ENCODE data around the gene KLK8.

Gene KLK8

DNA sequence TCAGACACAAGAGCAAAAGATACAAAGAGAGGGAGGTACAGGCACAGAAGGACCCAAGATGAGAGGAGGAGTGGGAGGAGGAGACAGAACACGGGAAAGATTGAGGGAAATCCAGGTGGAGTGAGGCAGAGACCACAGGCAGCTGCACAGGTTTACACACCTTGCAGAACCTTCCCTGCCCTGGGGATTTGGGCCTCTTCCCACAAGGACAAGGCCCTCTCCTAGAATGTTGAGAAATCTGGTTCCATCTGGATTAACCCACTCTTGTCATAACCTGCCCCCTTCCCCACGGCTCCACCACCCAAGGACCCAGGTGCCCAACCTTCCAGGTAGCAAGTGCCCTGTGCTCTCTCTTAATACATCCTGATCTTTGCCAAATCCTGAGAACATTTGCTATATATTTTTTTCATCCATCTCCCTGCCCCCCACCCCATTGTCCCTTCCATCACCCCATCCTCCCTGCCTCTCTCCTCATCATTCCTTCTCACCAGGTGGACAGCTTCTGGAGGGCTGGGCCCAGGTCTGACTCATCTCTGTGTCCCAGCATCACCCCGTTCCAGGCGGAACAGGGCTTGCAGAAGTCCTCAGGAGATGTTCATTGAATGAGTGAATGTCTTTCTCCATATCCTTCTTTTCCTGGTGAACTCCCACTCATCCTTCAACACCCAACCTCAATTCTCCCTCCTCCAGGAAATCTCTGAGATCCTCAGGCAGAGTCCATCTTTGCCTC, 8.8 kb upstream of the KLK8 start:
- TF ChIP-seq, protein P1, sequence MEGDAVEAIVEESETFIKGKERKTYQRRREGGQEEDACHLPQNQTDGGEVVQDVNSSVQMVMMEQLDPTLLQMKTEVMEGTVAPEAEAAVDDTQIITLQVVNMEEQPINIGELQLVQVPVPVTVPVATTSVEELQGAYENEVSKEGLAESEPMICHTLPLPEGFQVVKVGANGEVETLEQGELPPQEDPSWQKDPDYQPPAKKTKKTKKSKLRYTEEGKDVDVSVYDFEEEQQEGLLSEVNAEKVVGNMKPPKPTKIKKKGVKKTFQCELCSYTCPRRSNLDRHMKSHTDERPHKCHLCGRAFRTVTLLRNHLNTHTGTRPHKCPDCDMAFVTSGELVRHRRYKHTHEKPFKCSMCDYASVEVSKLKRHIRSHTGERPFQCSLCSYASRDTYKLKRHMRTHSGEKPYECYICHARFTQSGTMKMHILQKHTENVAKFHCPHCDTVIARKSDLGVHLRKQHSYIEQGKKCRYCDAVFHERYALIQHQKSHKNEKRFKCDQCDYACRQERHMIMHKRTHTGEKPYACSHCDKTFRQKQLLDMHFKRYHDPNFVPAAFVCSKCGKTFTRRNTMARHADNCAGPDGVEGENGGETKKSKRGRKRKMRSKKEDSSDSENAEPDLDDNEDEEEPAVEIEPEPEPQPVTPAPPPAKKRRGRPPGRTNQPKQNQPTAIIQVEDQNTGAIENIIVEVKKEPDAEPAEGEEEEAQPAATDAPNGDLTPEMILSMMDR (IDR thresholded peaks at IDR 0.05; ENCODE audit: insufficient read depth, low read depth, low read length, missing control alignments) = no peak
- H3K4me3 ChIP-seq (ENCODE audit: low read depth, low read length) = no peak overlapping the region
- DNase-seq (ENCODE audit: low read depth) = no peak

DNA sequence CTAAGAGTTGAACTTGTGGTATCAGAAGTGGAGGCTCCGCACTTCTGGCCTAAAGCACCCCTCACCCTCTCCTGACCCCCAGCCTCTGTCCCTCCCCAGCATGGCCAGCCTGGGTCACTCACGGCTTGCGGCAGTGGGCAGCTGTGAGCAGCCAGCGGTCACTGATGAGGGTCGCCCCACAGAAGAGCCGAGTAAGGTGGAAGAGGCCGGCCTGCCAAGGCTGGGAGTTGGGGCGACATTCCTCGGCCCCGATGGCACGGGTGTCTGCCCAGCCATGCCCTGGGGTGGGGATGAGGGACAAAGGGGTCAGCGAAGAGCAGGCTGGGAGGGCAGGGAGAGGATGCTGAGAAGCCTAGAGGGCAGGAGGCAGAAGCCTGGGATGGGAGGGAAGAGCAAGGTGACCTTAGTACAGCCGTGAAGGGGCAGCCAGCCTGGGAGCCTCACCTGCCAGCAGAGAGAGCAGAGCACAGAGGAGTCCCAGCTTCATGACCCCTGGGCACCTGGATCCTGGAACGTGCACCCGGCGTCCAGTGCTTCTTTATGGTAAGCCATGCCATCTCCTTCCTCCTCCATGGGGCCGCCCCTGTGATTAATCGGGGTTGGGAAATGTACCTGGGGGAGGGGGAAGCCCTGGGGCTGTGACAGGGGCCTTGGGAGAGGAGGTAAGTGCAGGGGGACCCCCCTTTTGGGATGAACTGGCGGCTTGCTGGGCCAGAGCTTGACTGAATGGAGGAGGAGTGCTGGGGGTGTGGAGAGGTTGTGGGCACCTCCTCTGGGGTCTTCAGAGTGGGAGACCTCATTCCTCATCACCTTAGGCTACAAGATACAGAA, 7.9 kb upstream of the KLK8 start:
- no peak overlapping the region for H3K4me3 ChIP-seq (ENCODE audit: low read depth, low read length)
- DNase-seq (ENCODE audit: low read depth) = no peak
- TF ChIP-seq, protein P1 (IDR thresholded peaks at IDR 0.05; ENCODE audit: insufficient read depth, low read depth, low read length, missing control alignments) = no peak

DNA sequence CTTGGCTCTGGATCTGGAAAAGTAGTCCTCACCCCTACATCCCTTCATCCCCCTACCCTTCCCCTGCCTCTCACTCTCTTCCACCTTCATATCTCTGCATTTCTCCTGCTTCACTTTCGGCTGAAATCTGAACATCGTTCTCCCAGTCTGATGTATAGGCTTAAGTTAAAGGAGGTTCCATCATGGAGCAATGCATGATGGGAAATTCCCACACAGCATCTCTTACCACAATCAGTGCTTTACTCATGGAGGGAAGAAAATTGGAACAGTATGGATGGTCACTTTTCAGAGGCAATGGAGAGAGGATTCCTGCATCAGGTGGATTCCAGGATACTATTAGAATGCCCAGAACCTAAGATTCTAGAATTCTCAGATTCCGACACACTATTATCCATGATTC, 6.1 kb upstream of the KLK8 start:
- no peak for DNase-seq (ENCODE audit: low read depth)
- TF ChIP-seq, protein P1 (IDR thresholded peaks at IDR 0.05; ENCODE audit: insufficient read depth, low read depth, low read length, missing control alignments) = no peak
- H3K4me3 ChIP-seq (ENCODE audit: low read depth, low read length) = no peak overlapping the region

DNA sequence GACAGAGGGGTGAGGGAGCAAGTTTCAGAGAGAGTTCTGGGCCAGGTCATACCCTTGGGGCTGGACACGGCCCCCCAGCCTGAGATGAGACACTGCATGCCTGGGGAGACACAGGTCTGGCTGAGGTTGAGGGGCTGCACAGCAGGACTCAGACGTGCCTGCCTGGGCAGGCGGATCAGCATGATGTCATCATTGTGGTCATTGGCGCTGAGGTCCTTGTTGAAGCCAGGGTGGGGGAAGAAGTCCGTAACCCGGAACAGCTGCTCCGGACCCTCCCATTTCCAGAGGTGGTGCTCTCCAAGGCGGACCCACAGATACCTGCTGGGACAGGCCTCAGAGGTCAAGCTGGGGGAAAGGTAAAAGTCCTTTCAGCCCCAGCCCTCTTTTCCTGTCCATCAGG, 5.0 kb upstream of the KLK8 start:
- TF ChIP-seq, protein P1 (IDR thresholded peaks at IDR 0.05; ENCODE audit: insufficient read depth, low read depth, low read length, missing control alignments) = no peak
- DNase-seq (ENCODE audit: low read depth) = no peak

DNA sequence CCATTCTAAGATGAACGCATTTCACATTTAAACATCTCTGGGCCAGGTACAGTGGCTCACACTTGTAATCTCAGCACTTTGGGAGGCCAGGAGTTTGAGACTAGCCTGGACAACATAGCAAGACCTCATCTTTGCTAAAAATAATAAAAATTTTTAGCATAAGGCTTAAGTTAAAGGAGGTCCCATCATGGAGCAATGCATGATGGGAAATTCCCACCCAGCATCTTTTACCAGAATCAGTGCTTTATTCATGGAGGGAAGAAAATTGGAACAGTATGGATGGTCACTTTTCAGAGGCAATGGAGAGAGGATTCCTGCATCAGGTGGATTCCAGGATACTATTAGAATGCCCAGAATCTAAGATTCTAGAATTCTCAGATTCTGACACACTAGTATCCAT, 3.8 kb upstream of the KLK8 start:
- DNase-seq (ENCODE audit: low read depth) = no peak
- TF ChIP-seq, protein P1 (IDR thresholded peaks at IDR 0.05; ENCODE audit: insufficient read depth, low read depth, low read length, missing control alignments) = no peak
- H3K4me3 ChIP-seq (ENCODE audit: low read depth, low read length) = no peak overlapping the region

More for the DNA sequence above, 5.0 kb upstream of the KLK8 start:
- H3K4me3 ChIP-seq (ENCODE audit: low read depth, low read length) = no peak overlapping the region

DNA sequence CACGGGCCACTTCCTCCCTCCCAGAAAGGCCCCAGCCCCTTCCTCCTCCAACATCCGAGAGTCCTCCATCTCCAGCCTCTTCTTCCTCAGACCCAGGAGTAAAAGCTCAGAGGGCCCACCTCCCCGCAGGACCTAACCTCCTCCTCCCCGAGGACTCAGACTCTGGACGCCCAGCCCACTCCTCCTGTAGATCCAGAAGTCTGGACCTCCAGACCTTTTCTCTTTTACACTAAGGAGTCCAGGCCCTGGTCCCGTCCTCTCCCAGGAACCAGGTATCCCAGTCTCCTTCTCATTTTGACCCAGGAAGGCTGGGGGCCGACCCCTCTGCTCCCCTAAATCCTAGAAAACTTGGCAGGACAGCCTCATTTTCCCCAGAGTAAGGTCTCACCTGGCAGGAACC, 1.9 kb upstream of the KLK8 start:
- no peak overlapping the region for H3K4me3 ChIP-seq (ENCODE audit: low read depth, low read length)
- TF ChIP-seq, protein P1 (IDR thresholded peaks at IDR 0.05; ENCODE audit: insufficient read depth, low read depth, low read length, missing control alignments) = no peak
- no peak for DNase-seq (ENCODE audit: low read depth)
